Measurements from ENCODE around the gene ST8SIA1. TPM values are rescaled to one million over a fixed set of nuclear protein-coding genes. Genes with fewer than 3 reads are reported as not detected.

The ST8SIA1 gene
- polyA plus RNA-seq, 1 of the 3 experiments (the other 2 are of a cell fraction), result 0.12 TPM

DNA sequence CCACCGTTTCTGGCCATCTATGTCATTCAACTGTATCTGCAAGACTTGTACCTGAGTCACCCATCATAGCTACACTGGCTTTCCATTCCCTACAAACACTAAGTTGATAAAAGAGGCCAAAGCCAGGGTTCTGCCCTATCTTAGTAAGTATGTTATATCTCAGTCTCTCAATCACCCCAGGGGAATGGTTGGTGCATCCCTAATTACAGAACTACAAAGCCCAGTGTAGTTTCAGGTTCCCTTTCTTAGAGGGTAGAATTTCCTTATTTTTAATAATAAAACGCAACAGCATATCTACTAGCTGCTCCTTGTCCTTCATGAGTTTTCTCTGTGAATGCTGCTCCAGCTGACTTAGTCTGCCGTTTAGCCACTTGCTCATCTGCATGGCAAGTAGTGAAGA lies 57.6 kb downstream of the ST8SIA1 start:
- H3F3A ChIP-seq (replicated peaks; ENCODE audit: insufficient read depth), result no peaks in the 10 kb centered on the region
- TF ChIP-seq POLR2AphosphoS5 (IDR thresholded peaks at IDR 0.05; ENCODE audit: low read depth, low read length) (no peak), NRF1 (IDR thresholded peaks at IDR 0.05; ENCODE audit: low read depth, low read length) (no peak), SMC3 (IDR thresholded peaks at IDR 0.05; ENCODE audit: low read depth, low read length) (no peak), EP300 (IDR thresholded peaks at IDR 0.05; ENCODE audit: borderline replicate concordance in 1 of 2, low read depth in 1 of 2, low read length in 1 of 2) (no peak)
- TF ChIP-seq, protein P1, sequence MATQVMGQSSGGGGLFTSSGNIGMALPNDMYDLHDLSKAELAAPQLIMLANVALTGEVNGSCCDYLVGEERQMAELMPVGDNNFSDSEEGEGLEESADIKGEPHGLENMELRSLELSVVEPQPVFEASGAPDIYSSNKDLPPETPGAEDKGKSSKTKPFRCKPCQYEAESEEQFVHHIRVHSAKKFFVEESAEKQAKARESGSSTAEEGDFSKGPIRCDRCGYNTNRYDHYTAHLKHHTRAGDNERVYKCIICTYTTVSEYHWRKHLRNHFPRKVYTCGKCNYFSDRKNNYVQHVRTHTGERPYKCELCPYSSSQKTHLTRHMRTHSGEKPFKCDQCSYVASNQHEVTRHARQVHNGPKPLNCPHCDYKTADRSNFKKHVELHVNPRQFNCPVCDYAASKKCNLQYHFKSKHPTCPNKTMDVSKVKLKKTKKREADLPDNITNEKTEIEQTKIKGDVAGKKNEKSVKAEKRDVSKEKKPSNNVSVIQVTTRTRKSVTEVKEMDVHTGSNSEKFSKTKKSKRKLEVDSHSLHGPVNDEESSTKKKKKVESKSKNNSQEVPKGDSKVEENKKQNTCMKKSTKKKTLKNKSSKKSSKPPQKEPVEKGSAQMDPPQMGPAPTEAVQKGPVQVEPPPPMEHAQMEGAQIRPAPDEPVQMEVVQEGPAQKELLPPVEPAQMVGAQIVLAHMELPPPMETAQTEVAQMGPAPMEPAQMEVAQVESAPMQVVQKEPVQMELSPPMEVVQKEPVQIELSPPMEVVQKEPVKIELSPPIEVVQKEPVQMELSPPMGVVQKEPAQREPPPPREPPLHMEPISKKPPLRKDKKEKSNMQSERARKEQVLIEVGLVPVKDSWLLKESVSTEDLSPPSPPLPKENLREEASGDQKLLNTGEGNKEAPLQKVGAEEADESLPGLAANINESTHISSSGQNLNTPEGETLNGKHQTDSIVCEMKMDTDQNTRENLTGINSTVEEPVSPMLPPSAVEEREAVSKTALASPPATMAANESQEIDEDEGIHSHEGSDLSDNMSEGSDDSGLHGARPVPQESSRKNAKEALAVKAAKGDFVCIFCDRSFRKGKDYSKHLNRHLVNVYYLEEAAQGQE (IDR thresholded peaks at IDR 0.05; ENCODE audit: low read depth, low read length), result no peak
- TF ChIP-seq, protein P2, sequence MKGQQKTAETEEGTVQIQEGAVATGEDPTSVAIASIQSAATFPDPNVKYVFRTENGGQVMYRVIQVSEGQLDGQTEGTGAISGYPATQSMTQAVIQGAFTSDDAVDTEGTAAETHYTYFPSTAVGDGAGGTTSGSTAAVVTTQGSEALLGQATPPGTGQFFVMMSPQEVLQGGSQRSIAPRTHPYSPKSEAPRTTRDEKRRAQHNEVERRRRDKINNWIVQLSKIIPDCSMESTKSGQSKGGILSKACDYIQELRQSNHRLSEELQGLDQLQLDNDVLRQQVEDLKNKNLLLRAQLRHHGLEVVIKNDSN (IDR thresholded peaks at IDR 0.05; ENCODE audit: borderline replicate concordance, low read depth), result no peak
- TF ChIP-seq, protein P3, sequence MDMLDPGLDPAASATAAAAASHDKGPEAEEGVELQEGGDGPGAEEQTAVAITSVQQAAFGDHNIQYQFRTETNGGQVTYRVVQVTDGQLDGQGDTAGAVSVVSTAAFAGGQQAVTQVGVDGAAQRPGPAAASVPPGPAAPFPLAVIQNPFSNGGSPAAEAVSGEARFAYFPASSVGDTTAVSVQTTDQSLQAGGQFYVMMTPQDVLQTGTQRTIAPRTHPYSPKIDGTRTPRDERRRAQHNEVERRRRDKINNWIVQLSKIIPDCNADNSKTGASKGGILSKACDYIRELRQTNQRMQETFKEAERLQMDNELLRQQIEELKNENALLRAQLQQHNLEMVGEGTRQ (IDR thresholded peaks at IDR 0.05; ENCODE audit: borderline replicate concordance, low read depth, low read length), result no peak
- no peak overlapping the region for H3K4me3 ChIP-seq (ENCODE audit: low read depth in 2 of 2, low read length in 1 of 2)
- H3K9me2 ChIP-seq, result no peaks in the 10 kb centered on the region
- no peaks in the 10 kb centered on the region for H3K36me3 ChIP-seq (replicated peaks in 1 of 2; ENCODE audit: control insufficient read depth in 1 of 2, insufficient read depth in 2 of 2, low read length in 1 of 2)
- no peak overlapping the region for H3K9ac ChIP-seq
- no peak for DNase-seq
- H3K79me2 ChIP-seq (ENCODE audit: insufficient read depth), result no peaks in the 10 kb centered on the region
- WGBS (ENCODE audit: low lambda C conversion rate), result 31% methylated on average over 3 of the region's 3 CpGs
- H3K4me1 ChIP-seq (ENCODE audit: control insufficient read depth in 1 of 2, insufficient read depth in 2 of 2, low read depth in 1 of 2, low read length in 1 of 2), result peaks cover 0 to 4% of the 10 kb centered on the region in 2 experiments; a peak in 1 of 4 replicates
- no peak overlapping the region for H3K4me2 ChIP-seq
- no peaks in the 10 kb centered on the region for H3K27me3 ChIP-seq (ENCODE audit: insufficient read depth)
- no peaks in the 10 kb centered on the region for H4K20me1 ChIP-seq (ENCODE audit: insufficient read depth)
- CTCF ChIA-PET, result no interaction called here
- H3K27ac ChIP-seq (ENCODE audit: low read depth in 2 of 2, low read length in 1 of 2), result no peak overlapping the region
- no peak overlapping the region for H2AFZ ChIP-seq (ENCODE audit: low read depth)
- POLR2A ChIA-PET, result no interaction called here
- no peaks in the 10 kb centered on the region for H3K9me3 ChIP-seq

DNA sequence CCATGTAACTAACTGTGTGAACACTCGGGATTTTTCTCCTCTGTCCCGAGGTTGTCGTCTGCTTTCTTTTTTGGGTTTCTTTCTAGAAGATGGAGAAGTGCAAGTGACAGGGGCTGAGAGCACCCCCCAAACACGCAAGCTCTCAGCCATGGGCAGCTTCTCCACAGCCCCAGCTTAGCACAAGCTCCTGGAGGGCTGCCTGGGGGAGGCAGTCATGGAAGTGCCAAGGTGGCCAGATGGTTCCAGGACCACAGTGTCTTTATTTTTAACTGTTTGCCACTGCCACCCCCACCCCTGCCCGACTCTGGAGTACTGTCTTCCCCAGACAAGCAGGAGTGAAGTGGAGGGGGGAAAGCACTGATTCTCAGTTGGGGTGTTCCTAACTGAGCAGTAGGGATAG lies 58.2 kb downstream of the ST8SIA1 start:
- no peaks in the 10 kb centered on the region for H3F3A ChIP-seq (replicated peaks; ENCODE audit: insufficient read depth)
- peak overlapping the region; percentile 61; the same call in 1 of the 2 replicates for H3K4me2 ChIP-seq
- no peak for DNase-seq
- 0 out of 2 replicates have a peak overlapping the region, but pooled peaks have one; percentile 48 for H2AFZ ChIP-seq (ENCODE audit: low read depth)
- TF ChIP-seq YY1 (IDR thresholded peaks at IDR 0.05; ENCODE audit: low read depth) (no peak), EP300 (IDR thresholded peaks at IDR 0.05; ENCODE audit: borderline replicate concordance in 1 of 2, low read depth in 1 of 2, low read length in 1 of 2) (no peak), RAD21 (IDR thresholded peaks at IDR 0.05; ENCODE audit: low read length) (no peak), POLR2AphosphoS5 (IDR thresholded peaks at IDR 0.05; ENCODE audit: low read depth, low read length) (no peak), SMC3 (IDR thresholded peaks at IDR 0.05; ENCODE audit: low read depth, low read length) (no peak), MEF2A (IDR thresholded peaks at IDR 0.05; ENCODE audit: borderline replicate concordance, low read depth) (no peak), TCF12 (IDR thresholded peaks at IDR 0.05) (no peak)
- H3K36me3 ChIP-seq (replicated peaks in 1 of 2; ENCODE audit: control insufficient read depth in 1 of 2, insufficient read depth in 2 of 2, low read length in 1 of 2), result no peaks in the 10 kb centered on the region
- H3K9ac ChIP-seq, result peak overlapping the region; percentile 59; the same call in 1 of the 2 replicates
- H3K4me3 ChIP-seq (ENCODE audit: low read depth in 2 of 2, low read length in 1 of 2), result no peak overlapping the region
- peak overlapping the region; percentile 76 to 82 for H3K27ac ChIP-seq (ENCODE audit: low read depth in 2 of 2, low read length in 1 of 2)
- peaks cover 0 to 4% of the 10 kb centered on the region in 2 experiments; a peak in 1 of 4 replicates for H3K4me1 ChIP-seq (ENCODE audit: control insufficient read depth in 1 of 2, insufficient read depth in 2 of 2, low read depth in 1 of 2, low read length in 1 of 2)
- H3K79me2 ChIP-seq (ENCODE audit: insufficient read depth), result no peaks in the 10 kb centered on the region
- H3K27me3 ChIP-seq (ENCODE audit: insufficient read depth), result no peaks in the 10 kb centered on the region
- H3K9me2 ChIP-seq, result no peaks in the 10 kb centered on the region
- ChIA-PET CTCF (no interaction called here), POLR2A (no interaction called here)
- H3K9me3 ChIP-seq, result no peaks in the 10 kb centered on the region
- H4K20me1 ChIP-seq (ENCODE audit: insufficient read depth), result no peaks in the 10 kb centered on the region
- 11% methylated on average over 5 of the region's 5 CpGs for WGBS (ENCODE audit: low lambda C conversion rate)
